GM18861 (cell line): ENCODE results near the gene SNHG17.
"Not testable (repeated sequence)": the region's sequence is repeated elsewhere in the genome, so short reads cannot be mapped to it uniquely, and the experiment has no call there.

Experiments
- ATAC-seq: cut with Tn5 transposase; IDR thresholded peaks from one replicate; pipeline ENCODE4 v1.9.1; 2021; ENCODE audit not compliant: unreplicated experiment

The SNHG17 gene

DNA sequence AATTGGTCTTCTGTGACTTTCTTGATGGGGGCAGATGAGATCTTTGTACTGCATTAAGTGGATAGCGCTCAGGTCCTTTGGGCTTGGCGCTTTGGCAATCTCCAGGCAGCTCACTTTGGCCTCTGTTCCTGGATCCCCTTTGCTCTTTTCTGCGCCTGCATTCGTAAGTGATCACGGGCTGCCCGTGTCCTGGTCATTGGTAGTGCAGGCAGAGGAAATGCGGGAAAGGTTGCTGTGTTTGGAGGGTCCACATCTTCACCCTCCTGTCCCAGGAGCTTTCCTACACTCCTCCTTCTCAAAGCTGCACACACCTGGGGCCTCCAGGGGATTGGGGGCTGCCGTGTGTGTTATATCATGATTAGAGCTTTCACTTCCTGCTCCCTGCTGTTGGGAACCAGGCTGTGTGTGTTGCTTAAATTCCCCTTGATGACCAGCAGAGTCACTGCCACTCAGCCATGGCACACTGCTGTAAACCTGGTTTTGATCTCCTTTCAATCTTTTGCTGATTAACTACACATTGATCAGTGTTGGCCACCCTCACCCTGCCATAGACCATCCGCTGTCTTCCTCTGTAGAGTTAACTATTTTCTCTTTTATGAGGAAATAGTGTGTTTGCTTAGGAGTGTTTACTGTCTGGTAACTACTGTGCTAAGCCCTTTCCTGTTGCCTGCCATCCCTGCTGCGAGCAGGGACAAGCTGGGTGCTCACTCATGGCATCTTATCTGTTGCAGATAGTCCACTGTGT, 13.0 kb upstream of the SNHG17 start:
- no peak for ATAC-seq

DNA sequence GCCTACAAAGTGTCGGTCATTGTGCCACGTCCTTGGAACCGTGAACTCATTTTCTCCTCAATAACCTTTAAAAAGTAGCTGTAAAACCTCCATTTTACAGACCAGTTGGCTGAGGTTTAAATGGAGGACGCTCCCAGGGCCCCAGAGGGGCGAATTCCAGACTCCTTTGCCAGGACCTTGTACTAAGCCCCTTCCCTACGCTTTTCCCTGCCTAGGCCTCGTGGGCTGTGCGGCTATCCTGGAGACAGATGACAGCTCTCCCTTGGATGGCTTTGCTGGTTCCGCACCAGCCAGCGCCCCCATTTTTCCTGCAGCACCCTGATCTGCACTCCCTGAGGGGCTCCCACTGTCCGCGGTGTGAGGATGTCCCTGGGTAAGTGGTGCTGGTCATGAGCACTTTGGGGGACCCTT, 12.1 kb upstream of the SNHG17 start:
- no peak for ATAC-seq

GRCh38 chr20:38446441-38447209, 11.5 kb upstream of the SNHG17 start:
- ATAC-seq = peak; percentile 81

GRCh38 chr20:38445901-38446425, 10.8 kb upstream of the SNHG17 start:
- ATAC-seq = no peak

GRCh38 chr20:38445381-38445796, 10.3 kb upstream of the SNHG17 start:
- ATAC-seq = no peak

- no peak for ATAC-seq
These were observed 6.8 kb upstream of the SNHG17 start for GRCh38 chr20:38441916-38442315.

DNA sequence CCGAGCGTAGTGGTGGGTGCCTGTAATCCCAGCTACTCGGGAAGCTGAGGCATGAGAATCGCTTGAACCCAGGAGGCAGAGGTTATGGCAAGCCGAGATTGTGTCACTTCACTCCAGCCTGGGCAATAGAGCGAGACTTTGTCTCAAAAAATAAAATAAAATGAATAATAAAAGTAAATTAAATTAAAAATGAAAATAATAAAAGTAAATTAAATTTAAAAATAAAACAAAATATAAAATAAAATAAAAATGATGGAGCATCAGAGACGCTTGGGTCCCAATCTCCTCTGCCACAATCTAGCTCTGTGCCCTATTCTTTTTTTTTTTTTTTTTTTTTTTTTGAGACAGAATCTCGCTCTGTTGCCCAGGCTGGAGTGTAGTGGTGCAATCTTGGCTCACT, 6.0 kb upstream of the SNHG17 start:
- not testable (repeated sequence) for ATAC-seq

GRCh38 chr20:38437796-38438195, 2.7 kb upstream of the SNHG17 start:
- no peak for ATAC-seq

DNA sequence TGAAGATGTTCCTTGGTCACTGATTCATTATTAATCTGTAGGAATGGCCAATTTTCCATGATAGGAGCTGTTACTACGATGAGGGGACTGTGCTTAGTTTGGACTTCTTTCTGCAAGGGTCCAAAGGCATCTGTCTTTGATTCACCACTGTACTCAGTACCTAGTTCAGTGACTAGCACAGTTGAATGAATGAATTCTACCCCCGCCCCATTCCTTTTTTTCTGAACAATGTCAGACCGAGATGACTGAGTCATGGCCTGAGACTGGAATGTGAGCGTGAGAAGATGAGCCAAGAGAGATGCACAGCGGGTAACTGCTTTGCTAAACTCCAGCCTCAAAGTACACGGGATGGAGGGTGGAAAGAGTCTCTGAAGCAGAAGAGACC, 419 bp upstream of the SNHG17 start:
- ATAC-seq = no peak

DNA sequence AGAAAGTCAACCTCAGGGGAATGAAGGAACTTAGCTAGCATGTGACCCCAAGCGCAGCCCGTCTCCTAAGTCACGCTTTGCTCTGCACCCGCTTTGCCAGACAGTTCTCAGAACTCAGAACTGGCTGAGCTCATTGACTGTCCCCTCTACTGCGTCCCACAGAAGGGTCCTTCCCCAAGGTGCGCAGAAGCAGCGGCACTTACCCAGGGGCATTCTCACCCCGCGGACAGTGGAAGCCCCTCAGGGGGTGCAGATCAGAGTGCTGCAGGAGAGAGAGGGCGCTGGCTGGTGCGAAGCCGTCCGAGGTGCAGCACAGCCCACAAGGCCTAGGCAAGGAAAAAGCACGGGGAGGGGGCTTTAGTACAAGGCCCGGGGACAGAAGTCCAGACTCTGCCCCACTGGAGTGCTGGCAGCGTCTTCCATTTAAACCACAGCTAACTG, 807 bp downstream of the SNHG17 start:
- ATAC-seq = no peak

DNA sequence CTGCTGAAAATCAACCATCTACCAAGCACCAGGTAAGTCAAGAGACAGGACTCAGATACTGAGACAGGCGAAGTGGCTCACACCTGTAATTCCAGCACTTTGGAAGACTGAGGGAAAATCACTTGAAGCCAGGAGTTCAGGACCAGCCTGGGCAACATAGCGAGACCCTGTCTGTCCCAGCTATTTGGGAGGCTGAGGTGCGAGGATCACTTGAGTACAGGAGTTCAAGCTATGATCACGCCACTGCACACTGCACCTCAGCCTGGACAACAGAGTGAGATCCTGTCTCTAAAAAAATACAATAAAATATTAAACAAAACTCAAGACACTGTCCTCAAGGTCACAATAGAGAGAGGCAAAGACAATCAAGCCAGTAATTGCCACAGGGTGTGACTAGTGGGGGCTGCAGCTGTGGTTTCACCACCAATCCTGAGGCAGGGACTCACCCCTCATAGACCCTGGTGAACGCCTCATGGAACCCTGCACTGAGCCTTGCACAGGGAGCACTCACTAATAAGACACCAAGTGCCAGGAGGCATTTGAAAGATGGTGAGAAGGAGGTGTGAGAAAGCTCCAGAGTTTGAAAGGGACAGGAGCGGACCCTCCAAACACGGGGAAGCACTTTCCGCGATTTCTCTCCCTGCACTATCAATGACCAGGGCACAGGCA, 1.7 kb downstream of the SNHG17 start:
- no peak for ATAC-seq

- not testable (repeated sequence) for ATAC-seq
These were observed 2.3 kb downstream of the SNHG17 start for GRCh38 chr20:38432870-38433269.

DNA sequence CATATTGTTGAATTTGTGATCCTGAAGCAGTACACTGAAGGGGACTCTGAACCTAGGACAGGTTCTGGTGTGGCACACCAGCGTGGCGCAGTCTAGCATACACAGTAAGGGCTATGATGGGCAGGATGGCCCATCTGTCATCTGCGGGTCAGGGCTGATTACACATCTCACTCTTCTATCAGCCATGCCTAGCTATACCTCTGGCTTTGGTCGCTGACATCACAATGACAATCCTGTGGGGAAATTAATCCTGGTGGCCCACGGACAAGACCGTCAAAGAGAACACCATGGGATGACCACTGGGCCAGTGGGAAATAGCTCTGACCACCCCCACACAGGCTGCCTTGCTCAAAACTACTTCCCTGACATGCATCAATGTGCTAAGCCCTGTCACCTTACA, 2.8 kb downstream of the SNHG17 start:
- no peak for ATAC-seq

- ATAC-seq = no peak
These were observed 4.3 kb downstream of the SNHG17 start for GRCh38 chr20:38430679-38431325.

GRCh38 chr20:38429301-38429700, 5.8 kb downstream of the SNHG17 start:
- ATAC-seq = no peak

DNA sequence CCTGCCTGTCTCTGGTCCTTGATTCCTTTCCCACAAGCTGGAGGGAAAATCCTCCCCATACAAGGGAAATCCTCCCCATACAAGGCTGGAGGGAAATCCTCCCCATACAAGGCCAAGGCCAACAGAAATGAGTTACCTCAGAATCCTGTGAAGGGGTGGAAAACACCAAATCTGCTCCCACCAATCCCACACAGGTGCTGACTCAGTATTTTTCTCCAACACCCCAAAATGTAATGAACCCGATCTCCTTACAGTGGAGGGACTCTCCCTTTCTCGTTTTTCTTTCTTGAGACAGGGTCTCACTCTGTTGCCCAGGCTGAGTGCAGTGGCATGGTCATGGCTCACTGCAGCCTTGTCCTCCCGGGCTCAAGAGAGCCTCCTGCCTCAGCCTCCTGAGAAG, 6.3 kb downstream of the SNHG17 start:
- no peak for ATAC-seq

GRCh38 chr20:38427655-38428023, 7.5 kb downstream of the SNHG17 start:
- no peak for ATAC-seq

DNA sequence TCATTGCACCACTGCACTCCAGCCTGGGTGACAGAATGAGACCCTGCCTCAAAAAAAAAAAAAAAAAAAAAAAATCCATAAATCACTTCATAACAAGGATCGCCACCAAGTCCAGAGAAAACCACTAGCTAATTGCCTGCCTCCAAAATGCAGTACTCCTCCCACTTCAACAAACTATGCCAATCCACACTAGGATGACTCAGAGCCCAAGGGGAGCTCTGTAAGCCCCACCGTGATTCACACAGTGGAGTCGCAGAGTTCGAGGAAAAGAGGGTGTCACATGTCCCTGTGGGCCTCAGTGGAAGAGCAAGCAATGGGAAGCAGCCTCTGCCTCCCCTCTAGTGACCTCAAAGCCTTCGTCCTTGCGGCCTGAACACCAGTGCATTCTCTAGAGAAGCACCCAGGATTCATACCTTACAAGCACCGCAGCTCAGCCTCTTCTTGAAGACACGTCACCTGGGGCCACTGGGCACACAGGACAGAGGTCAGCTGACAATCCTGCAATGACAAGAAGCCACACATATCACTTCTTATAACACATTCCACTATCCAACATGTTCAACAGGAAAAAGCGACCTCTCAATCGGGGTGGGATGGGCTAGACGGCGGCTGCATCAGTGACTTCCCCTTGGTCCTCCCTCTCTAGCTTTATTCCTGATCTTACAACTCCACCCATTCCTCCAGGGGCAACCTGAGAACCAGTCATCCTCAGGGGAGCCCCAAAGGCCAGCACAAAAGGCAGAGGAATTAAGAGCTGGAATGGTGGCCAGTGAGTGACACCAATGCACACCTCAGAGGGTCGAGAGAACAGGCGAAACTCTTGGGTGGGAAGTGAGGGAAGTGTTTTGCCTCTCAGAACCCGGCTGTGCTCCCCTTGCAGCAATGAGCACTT, 8.9 kb downstream of the SNHG17 start:
- no peak for ATAC-seq

- ATAC-seq = no peak
These were observed 10.7 kb downstream of the SNHG17 start for GRCh38 chr20:38424401-38424800.

DNA sequence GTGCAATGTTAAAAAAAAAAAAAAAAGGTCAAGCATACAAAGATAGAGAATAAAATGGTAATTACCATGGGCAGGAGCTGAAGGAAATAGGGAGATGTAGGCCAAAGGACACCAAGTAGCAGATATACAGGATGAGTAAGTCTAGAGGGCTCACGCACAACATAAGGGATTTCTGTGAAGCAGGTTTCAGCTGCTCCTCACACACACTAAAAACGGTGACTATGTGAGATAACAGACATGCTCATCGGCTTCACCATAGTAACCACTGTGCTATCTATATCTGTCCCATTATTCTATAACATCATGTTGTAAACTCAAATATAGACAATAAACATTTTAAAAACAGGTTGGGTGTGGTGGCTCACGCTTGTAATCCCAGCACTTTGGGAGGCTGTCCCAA, 11.6 kb downstream of the SNHG17 start:
- no peak for ATAC-seq
